Kidney (tissue), 14 donors: ENCODE data around the gene EIF5AL1. TPM values are rescaled to one million over a fixed set of nuclear protein-coding genes. Genes with fewer than 3 reads are reported as not detected.
"Not testable (repeated sequence)": the region's sequence is repeated elsewhere in the genome, so short reads cannot be mapped to it uniquely, and the experiment has no call there.

ENCODE experiments used
- DNase-seq, 5 donors: peaks; one replicate each; pipeline ENCODE4 v3.0.0-alpha.2; 2013 to 2020
- FAIRE-seq: peaks from 2 replicates; lab custom pipeline; 2012; peaks lifted over from hg19 to GRCh38; lab: Jason Lieb, UNC
- H3K27ac ChIP-seq, 2 donors: one replicate each; pipeline ENCODE4 v1.7.0; 2013; ENCODE audit warnings: low read depth in 2 of 2, low read length in 2 of 2, inconsistent platforms in 1 of 2
- H3K27me3 ChIP-seq: one replicate; pipeline ENCODE4 v1.7.1; 2013; ENCODE audit warnings: low read length, inconsistent platforms; ENCODE audit not compliant: control insufficient read depth, insufficient read depth
- H3K36me3 ChIP-seq, 3 donors: one replicate each; pipeline versions ENCODE4 v1.7.0 to v1.7.1; 2013; ENCODE audit warnings: low read length in 3 of 3, control low read depth in 1 of 3, inconsistent platforms in 1 of 3; ENCODE audit not compliant: insufficient read depth in 3 of 3, control insufficient read depth in 2 of 3
- H3K4me1 ChIP-seq, 3 donors: one replicate each; pipeline versions ENCODE4 v1.7.0 to v1.7.1; 2013; ENCODE audit warnings: low read length in 3 of 3, inconsistent platforms in 1 of 3, low read depth in 1 of 3; ENCODE audit not compliant: control insufficient read depth in 2 of 3, insufficient read depth in 2 of 3
- H3K4me3 ChIP-seq, 3 donors: one replicate each; pipeline versions ENCODE4 v1.7.0 to v1.8.1; 2013; ENCODE audit warnings: low read length in 3 of 3, control low read depth in 1 of 3, inconsistent platforms in 1 of 3
- H3K9ac ChIP-seq, 3 donors: one replicate each; pipeline versions ENCODE4 v1.7.0 to v1.7.1; 2013; ENCODE audit warnings: low read length in 3 of 3, control low read depth in 1 of 3, inconsistent platforms in 1 of 3
- H3K9me3 ChIP-seq, 3 donors: one replicate each; pipeline versions ENCODE4 v1.7.0 to v1.7.1; 2013; ENCODE audit warnings: low read length in 3 of 3, control low read depth in 1 of 3, inconsistent platforms in 1 of 3; ENCODE audit not compliant: control insufficient read depth in 2 of 3, insufficient read depth in 1 of 3
- intact Hi-C: fragments of 100-400 bp; cut with DNase I; formaldehyde crosslinking; loops from one replicate; pipeline ENCODE4 v1.11.1; 2022
- polyA plus RNA-seq: library from polyadenylated mRNA; stranded (reverse); fragments of 350-450 nt; fragmentation: Illumina TruSeq; extraction: RNeasy Lipid Tissue Mini Kit (QIAGEN cat#74804); gene quantifications from one replicate; pipeline ENCODE4 v1.2.3, GENCODE V29; 2014; ENCODE audit warnings: low read depth, low replicate concordance; ENCODE audit not compliant: insufficient read depth
- total RNA-seq: library from RNA; stranded (reverse); fragmentation: NEBNext Ultra II Directional; extraction: Animal tissue kit (Norgen Biotek cat#: 25700); gene quantifications from one replicate; pipeline ENCODE4 v1.2.1, GENCODE V29; 2021
- TF ChIP-seq, protein P1 (sequence below): IDR thresholded peaks from 3 replicates; pipeline ENCODE4 v1.5.1; 2012; ENCODE audit warnings: mild to moderate bottlenecking, moderate library complexity, borderline replicate concordance; ENCODE audit not compliant: insufficient read depth; ENCODE audit errors: extremely low read depth
- donor health status: control.
- donor health status: control.
- donor health status: control.
- donor health status: control.
- donor health status: control.
- donor health status: DM: yes; HTN: yes; CAD: no.
- donor health status: Normal renal cell carcinoma (clear cell type).

Gene EIF5AL1
- total and polyA plus RNA-seq, 2 donors from 2014 or later = 0.54 to 1.4 TPM

- Histone ChIP-seq H3K9me3 (no peaks in the 10 kb centered on the region), H3K4me1 (no peaks in the 10 kb centered on the region), H3K36me3 (no peaks in the 10 kb centered on the region), H3K27me3 (no peaks in the 10 kb centered on the region), H3K4me3 (no peak overlapping the region), H3K9ac (no peak overlapping the region), H3K27ac (no peak overlapping the region)
- FAIRE-seq (no peak), DNase-seq (no peak)
- intact Hi-C loops = no loop called here
- TF ChIP-seq, protein P1, sequence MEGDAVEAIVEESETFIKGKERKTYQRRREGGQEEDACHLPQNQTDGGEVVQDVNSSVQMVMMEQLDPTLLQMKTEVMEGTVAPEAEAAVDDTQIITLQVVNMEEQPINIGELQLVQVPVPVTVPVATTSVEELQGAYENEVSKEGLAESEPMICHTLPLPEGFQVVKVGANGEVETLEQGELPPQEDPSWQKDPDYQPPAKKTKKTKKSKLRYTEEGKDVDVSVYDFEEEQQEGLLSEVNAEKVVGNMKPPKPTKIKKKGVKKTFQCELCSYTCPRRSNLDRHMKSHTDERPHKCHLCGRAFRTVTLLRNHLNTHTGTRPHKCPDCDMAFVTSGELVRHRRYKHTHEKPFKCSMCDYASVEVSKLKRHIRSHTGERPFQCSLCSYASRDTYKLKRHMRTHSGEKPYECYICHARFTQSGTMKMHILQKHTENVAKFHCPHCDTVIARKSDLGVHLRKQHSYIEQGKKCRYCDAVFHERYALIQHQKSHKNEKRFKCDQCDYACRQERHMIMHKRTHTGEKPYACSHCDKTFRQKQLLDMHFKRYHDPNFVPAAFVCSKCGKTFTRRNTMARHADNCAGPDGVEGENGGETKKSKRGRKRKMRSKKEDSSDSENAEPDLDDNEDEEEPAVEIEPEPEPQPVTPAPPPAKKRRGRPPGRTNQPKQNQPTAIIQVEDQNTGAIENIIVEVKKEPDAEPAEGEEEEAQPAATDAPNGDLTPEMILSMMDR = no peak
Observed at GRCh38 chr10:79552143-79552542, 39.8 kb downstream of the EIF5AL1 start.

GRCh38 chr10:79555354-79556309 lies 43.3 kb downstream of the EIF5AL1 start:
- no peak overlapping the region for H3K4me3 ChIP-seq
- H3K9ac ChIP-seq = no peak overlapping the region
- H3K27ac ChIP-seq = no peak overlapping the region
- no peaks in the 10 kb centered on the region for H3K9me3 ChIP-seq
- H3K4me1 ChIP-seq = no peaks in the 10 kb centered on the region
- no peak for FAIRE-seq
- H3K36me3 ChIP-seq = no peaks in the 10 kb centered on the region
- H3K27me3 ChIP-seq = no peaks in the 10 kb centered on the region
- intact Hi-C loops = no loop called here
- DNase-seq = no peak
- TF ChIP-seq, protein P1 = no peak

GRCh38 chr10:79556961-79557360 lies 44.6 kb downstream of the EIF5AL1 start:
- FAIRE-seq, intact Hi-C loops, H3K4me1 ChIP-seq, H3K27me3 ChIP-seq, H3K9ac ChIP-seq, H3K9me3 ChIP-seq, DNase-seq, H3K27ac ChIP-seq, H3K4me3 ChIP-seq, H3K36me3 ChIP-seq: not testable (repeated sequence)

DNA sequence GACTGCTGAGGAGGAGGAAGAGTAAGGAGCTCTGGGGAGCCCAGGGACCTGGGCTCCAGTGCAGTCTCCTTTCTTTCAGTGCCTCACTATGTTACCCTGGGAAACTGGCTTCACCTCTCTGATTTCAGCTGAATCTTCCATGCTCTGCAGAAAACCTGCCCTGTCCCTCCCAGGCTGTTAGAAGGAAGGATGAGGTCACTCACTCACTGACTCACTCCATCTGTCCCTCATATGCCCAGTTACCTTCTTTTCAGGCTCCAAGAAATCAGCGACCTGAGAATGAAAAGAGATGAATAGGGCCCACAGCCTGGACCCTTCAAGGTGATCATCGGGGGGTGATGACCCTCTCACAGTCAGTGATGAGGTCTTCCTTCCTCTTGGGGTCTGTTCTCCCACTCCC lies 47.4 kb downstream of the EIF5AL1 start:
- TF ChIP-seq, protein P1 = no peak
- H3K27ac ChIP-seq = no peak overlapping the region
- DNase-seq (no peak), FAIRE-seq (no peak)
- peaks cover 0 to 2% (median 0%) of the 10 kb centered on the region in 3 donors for H3K4me1 ChIP-seq
- intact Hi-C loops = no loop called here
- H3K9me3 ChIP-seq = no peaks in the 10 kb centered on the region
- no peaks in the 10 kb centered on the region for H3K27me3 ChIP-seq
- no peak overlapping the region for H3K9ac ChIP-seq
- no peak overlapping the region for H3K4me3 ChIP-seq
- no peaks in the 10 kb centered on the region for H3K36me3 ChIP-seq
